ENCODE data around the gene DCDC2.
"Not testable (repeated sequence)": the region's sequence is repeated elsewhere in the genome, so short reads cannot be mapped to it uniquely, and the experiment has no call there.

Gene DCDC2

DNA sequence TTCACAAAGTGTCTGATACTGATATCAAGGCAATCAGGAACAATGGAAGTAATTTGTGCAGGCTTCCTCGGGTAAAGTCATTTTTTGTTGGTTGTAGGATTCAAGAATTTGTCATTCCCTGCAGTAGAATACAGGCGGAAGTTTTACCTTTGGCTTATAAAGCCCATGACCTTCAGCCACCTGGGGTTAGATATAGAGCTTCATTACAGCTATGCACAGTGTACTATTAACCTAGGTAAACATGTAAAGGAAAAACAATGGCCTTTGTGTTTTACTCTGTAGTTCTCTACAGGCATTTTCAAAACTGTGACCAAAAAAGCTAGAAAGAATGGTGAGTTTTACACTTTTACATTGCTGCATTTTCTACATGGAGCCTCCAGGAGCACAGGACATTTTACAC is 116.9 kb downstream of the DCDC2 start:
- Mint-ChIP-seq H3K4me3 (no peak overlapping the region), H3K9me3 (peaks cover 20% of the 10 kb centered on the region), H3K36me3 (ENCODE audit: low read depth) (peaks cover 4% of the 10 kb centered on the region), H3K4me1 (peaks cover 8% of the 10 kb centered on the region), H3K27ac (no peak overlapping the region), H3K27me3 (ENCODE audit: low read depth, poor library complexity) (peaks cover 10% of the 10 kb centered on the region)
- TF ChIP-seq CTCF (IDR thresholded peaks at IDR 0.05): no peak
- no peak for DNase-seq

GRCh38 chr6:24240380-24240928 is 117.4 kb downstream of the DCDC2 start:
- TF ChIP-seq CTCF (IDR thresholded peaks at IDR 0.05): no peak
- H3K27me3 Mint-ChIP-seq (ENCODE audit: low read depth, poor library complexity): peaks cover 10% of the 10 kb centered on the region
- H3K4me3 Mint-ChIP-seq: no peak overlapping the region
- H3K36me3 Mint-ChIP-seq (ENCODE audit: low read depth): peaks cover 4% of the 10 kb centered on the region
- no peak for DNase-seq
- peaks cover 21% of the 10 kb centered on the region for H3K9me3 Mint-ChIP-seq
- no peak overlapping the region for H3K27ac Mint-ChIP-seq
- H3K4me1 Mint-ChIP-seq: peaks cover 7% of the 10 kb centered on the region

- Mint-ChIP-seq H3K27me3 (ENCODE audit: low read depth, poor library complexity) (peaks cover 10% of the 10 kb centered on the region), H3K4me3 (no peak overlapping the region), H3K4me1 (peaks cover 5% of the 10 kb centered on the region), H3K9me3 (peaks cover 21% of the 10 kb centered on the region), H3K27ac (no peak overlapping the region), H3K36me3 (ENCODE audit: low read depth) (peaks cover 4% of the 10 kb centered on the region)
- DNase-seq: no peak
- no peak for TF ChIP-seq CTCF (IDR thresholded peaks at IDR 0.05)
Measured at GRCh38 chr6:24238700-24239099, 119.2 kb downstream of the DCDC2 start.

DNA sequence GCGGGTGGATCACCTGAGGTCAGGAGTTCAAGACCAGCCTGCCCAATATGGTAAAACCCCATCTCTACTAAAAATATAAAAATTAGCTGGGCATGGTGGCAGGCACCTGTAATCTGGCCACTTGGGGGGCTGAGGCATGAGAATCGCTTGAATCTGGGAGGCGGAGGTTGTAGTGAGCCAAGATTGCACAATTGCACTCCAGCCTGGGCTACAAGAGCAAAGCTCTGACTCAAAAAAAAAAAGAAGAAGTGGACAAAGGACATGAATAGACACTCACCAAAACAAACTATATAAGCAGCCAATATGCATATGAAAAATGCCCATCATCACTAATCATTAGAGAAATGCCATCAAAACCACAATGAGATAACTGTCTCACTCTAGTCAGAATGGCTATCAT is 121.1 kb downstream of the DCDC2 start:
- not testable (repeated sequence) for H3K36me3 Mint-ChIP-seq (ENCODE audit: low read depth); H3K4me3 Mint-ChIP-seq; H3K27ac Mint-ChIP-seq; H3K27me3 Mint-ChIP-seq (ENCODE audit: low read depth, poor library complexity); H3K4me1 Mint-ChIP-seq; DNase-seq
- H3K9me3 Mint-ChIP-seq: peaks cover 21% of the 10 kb centered on the region

DNA sequence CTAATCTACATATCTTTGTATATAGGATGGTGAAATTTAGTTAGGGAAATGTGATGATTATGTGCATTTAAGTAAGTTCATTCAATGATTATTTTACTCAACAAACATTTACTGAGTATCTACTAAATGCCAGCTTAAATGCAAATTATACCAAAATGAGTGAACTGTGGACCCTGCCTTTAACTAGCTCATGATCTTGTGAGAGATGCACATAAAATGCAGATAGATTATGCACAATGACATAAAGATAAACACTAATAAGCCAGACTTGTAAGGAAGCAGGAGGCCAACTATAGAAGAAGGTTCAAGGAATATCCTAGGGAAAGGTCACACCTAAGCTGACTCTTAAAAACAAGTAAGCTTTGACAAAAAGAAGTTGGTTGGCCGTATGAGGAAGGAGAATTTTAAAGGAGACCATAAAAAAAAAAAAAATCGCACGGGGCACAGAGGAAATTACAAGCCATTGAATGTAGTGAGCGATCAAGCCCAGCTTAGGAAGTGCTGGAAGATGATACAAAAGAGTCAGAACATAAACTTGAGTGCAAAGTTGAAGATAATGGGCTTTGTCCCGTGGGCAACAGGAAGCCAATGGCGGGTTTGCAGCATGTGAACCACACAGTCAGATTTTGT is 123.9 kb downstream of the DCDC2 start:
- Mint-ChIP-seq H3K9me3 (peaks cover 21% of the 10 kb centered on the region), H3K27ac (peak overlapping the region; percentile 9), H3K4me3 (no peak overlapping the region), H3K27me3 (ENCODE audit: low read depth, poor library complexity) (peaks cover 3% of the 10 kb centered on the region), H3K4me1 (peaks cover 10% of the 10 kb centered on the region), H3K36me3 (ENCODE audit: low read depth) (peaks cover 4% of the 10 kb centered on the region)
- no peak for DNase-seq
- TF ChIP-seq CTCF (IDR thresholded peaks at IDR 0.05): no peak

DNA sequence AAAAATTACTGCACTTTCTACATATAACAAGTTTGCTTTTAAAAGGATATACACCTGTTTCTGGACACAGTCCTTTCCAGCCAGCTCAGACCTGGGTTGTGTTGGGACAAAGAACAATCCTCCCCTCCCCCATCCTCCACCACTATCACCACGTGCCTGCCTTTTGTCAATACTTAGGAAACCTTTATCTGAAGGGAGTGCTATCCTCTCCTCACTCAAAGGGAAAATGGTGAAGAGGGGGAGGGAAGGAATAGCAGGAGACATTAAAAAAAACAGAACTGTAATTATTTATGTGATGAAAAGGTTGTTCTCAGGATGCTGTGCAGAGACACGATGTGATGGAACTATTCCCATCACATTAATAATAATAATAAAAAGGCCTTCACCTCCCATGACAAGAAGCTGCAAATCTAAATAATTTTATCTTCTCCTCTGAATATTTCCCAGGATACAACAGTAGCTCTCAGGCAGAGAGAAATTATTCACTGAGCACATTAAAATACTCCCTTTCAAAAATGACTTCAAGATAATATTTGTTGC is 126.4 kb downstream of the DCDC2 start:
- peaks cover 32% of the 10 kb centered on the region for H3K4me1 Mint-ChIP-seq
- TF ChIP-seq CTCF (IDR thresholded peaks at IDR 0.05): no peak
- H3K36me3 Mint-ChIP-seq (ENCODE audit: low read depth): no peaks in the 10 kb centered on the region
- H3K4me3 Mint-ChIP-seq: no peak overlapping the region
- peaks cover 7% of the 10 kb centered on the region for H3K9me3 Mint-ChIP-seq
- no peak overlapping the region for H3K27ac Mint-ChIP-seq
- no peaks in the 10 kb centered on the region for H3K27me3 Mint-ChIP-seq (ENCODE audit: low read depth, poor library complexity)
- DNase-seq: no peak
